Large intestine (tissue), 3 donors: ENCODE results near the gene SHLD2. TPM values are rescaled to one million over a fixed set of nuclear protein-coding genes. Genes with fewer than 3 reads are reported as not detected.
"Not testable (repeated sequence)": the region's sequence is repeated elsewhere in the genome, so short reads cannot be mapped to it uniquely, and the experiment has no call there.

Experiments used
- DNase-seq, 2 donors: peaks; one replicate each; pipeline versions ENCODE4 v3.0.0 to v3.0.0-alpha.2; 2013
- H3K27ac ChIP-seq: one replicate; pipeline ENCODE4 v1.5.1; 2013; ENCODE audit warnings: low read length
- H3K27me3 ChIP-seq: 2 replicates; pipeline ENCODE4 v1.6.1; 2013; ENCODE audit warnings: low read length; ENCODE audit not compliant: control insufficient read depth, insufficient read depth
- H3K36me3 ChIP-seq: 2 replicates; pipeline ENCODE4 v1.6.1; 2013; ENCODE audit warnings: low read length; ENCODE audit not compliant: control insufficient read depth, insufficient read depth
- H3K4me1 ChIP-seq: one replicate; pipeline ENCODE4 v1.6.1; 2013; ENCODE audit warnings: low read length; ENCODE audit not compliant: control insufficient read depth, insufficient read depth
- H3K4me3 ChIP-seq: one replicate; pipeline ENCODE4 v1.5.1; 2013; ENCODE audit warnings: low read length
- H3K9me3 ChIP-seq: one replicate; pipeline ENCODE4 v1.6.1; 2013; ENCODE audit warnings: mild to moderate bottlenecking, low read depth, low read length, moderate library complexity; ENCODE audit not compliant: control insufficient read depth
- WGBS: methylation state at CpG from one replicate; pipeline ENCODE4 v1.1.5; 2013; ENCODE audit warnings: low lambda C conversion rate; ENCODE audit not compliant: insufficient coverage; 5-methylcytosine and 5-hydroxymethylcytosine counted together
- polyA plus RNA-seq: library from polyadenylated mRNA; unstranded; fragments of 120-200 nt; gene quantifications from one replicate; pipeline ENCODE4 v1.2.1, GENCODE V29; 2013

The SHLD2 gene
- polyA plus RNA-seq, 1 donor: 35.9 TPM

DNA sequence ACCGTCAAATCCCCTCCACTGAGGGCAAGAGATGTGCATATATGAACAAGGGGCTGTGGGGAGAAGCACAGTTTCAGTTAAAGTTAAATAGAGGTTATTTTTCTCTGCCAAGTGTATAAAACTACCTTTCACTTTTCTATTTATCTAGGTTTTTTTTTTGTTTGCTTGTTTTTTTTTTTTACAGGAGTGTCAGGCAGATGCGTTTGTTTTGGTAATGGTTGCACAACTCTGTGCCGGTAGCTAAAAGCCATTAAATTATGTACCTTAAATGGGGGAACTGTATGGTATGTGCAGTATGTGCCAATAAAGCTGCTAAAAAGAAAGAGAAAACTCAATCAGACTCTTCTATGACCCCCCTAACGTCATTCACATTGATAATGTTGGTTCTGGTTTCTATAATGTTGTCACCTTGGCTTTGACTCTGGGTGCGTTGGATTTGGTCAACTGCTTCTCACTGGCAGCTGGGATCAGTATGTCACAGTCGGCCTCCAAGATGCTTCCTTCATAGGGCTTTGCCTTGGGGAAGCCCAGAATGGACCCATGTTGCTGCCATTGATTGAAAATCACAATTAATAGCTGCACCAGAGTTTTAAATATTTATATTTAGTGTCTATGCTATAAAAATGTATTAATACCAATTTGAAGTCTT is 34.6 kb upstream of the SHLD2 start:
- H3K27me3 ChIP-seq: no peaks in the 10 kb centered on the region
- H3K9me3 ChIP-seq: no peaks in the 10 kb centered on the region
- no peaks in the 10 kb centered on the region for H3K4me1 ChIP-seq
- peaks cover 76% of the 10 kb centered on the region for H3K36me3 ChIP-seq
- 100% methylated on average over 2 of the region's 6 CpGs for WGBS
- no peak for DNase-seq
- H3K27ac ChIP-seq: no peak overlapping the region
- no peak overlapping the region for H3K4me3 ChIP-seq

DNA sequence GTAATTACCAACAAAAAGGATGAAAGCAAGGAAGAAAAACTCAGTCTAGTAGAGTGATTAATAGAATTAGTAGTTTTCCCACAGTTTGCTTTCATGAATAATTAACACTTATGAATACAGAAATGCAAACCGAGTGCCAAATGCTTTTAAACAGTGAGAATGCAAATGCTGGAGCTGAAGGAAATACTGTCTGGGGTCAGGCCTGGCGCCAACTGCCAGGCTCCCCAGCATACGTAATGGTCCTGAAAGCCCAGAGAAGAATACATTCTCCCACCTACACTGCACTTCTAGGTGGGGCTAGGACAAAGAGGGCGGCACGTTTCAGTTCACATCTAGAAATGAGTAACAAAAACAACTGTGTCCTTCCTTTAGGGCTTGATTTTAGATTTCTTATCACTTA is 30.4 kb upstream of the SHLD2 start:
- DNase-seq: no peak
- Histone ChIP-seq H3K4me3 (no peak overlapping the region), H3K27ac (no peak overlapping the region), H3K4me1 (peaks cover 18% of the 10 kb centered on the region), H3K27me3 (no peaks in the 10 kb centered on the region), H3K36me3 (peaks cover 71% of the 10 kb centered on the region), H3K9me3 (no peaks in the 10 kb centered on the region)
- no CpG with 5 or more reads among the region's 5 CpGs for WGBS

DNA sequence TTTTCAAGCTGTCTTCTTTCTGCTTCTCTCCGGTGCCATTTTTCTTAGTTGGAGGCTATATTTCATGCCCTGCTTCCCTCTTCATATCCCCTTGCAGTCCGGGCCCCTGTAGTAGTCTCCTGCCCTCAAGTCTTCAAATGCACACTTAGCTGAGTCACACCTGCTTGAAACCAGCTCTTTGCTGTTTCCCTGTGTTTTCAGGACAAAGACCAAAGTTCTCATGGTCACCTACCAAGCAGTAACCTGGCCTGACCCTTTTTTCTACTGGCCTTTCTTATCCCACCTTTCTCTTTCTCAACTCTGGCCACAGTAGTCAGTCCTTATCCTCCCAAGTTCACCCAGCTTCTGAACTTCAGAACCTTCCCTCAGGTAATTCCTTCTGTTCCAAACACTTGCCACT is 28.8 kb upstream of the SHLD2 start:
- no peaks in the 10 kb centered on the region for H3K27me3 ChIP-seq
- H3K27ac ChIP-seq: no peak overlapping the region
- no peak overlapping the region for H3K4me3 ChIP-seq
- peaks cover 18% of the 10 kb centered on the region for H3K4me1 ChIP-seq
- peak; percentile 58 to 74 for DNase-seq
- no peaks in the 10 kb centered on the region for H3K9me3 ChIP-seq
- H3K36me3 ChIP-seq: peaks cover 69% of the 10 kb centered on the region
- WGBS: no CpG with 5 or more reads among the region's 2 CpGs

GRCh38 chr10:87066865-87067264 is 28.1 kb upstream of the SHLD2 start:
- H3K36me3 ChIP-seq: peaks cover 66% of the 10 kb centered on the region
- no CpG with 5 or more reads among the region's 1 CpG for WGBS
- H3K27me3 ChIP-seq: no peaks in the 10 kb centered on the region
- DNase-seq: no peak
- H3K9me3 ChIP-seq: no peaks in the 10 kb centered on the region
- no peak overlapping the region for H3K4me3 ChIP-seq
- H3K4me1 ChIP-seq: peaks cover 19% of the 10 kb centered on the region
- no peak overlapping the region for H3K27ac ChIP-seq

- WGBS: no CpG with 5 or more reads among the region's 1 CpG
- Histone ChIP-seq H3K4me1 (peaks cover 24% of the 10 kb centered on the region), H3K9me3 (no peaks in the 10 kb centered on the region), H3K27ac (no peak overlapping the region), H3K36me3 (peaks cover 68% of the 10 kb centered on the region), H3K27me3 (no peaks in the 10 kb centered on the region), H3K4me3 (no peak overlapping the region)
- DNase-seq: peak in 1 of 2 donors; percentile 28
Observed at GRCh38 chr10:87068281-87068680, 26.7 kb upstream of the SHLD2 start.

- no peaks in the 10 kb centered on the region for H3K27me3 ChIP-seq
- WGBS: no CpG with 5 or more reads among the region's 2 CpGs
- peak in 1 of 2 donors; percentile 25 for DNase-seq
- H3K9me3 ChIP-seq: no peaks in the 10 kb centered on the region
- H3K36me3 ChIP-seq: peaks cover 40% of the 10 kb centered on the region
- H3K4me1 ChIP-seq: peaks cover 10% of the 10 kb centered on the region
- H3K4me3 ChIP-seq: no peak overlapping the region
- no peak overlapping the region for H3K27ac ChIP-seq
Observed at GRCh38 chr10:87072449-87072848, 22.6 kb upstream of the SHLD2 start.

DNA sequence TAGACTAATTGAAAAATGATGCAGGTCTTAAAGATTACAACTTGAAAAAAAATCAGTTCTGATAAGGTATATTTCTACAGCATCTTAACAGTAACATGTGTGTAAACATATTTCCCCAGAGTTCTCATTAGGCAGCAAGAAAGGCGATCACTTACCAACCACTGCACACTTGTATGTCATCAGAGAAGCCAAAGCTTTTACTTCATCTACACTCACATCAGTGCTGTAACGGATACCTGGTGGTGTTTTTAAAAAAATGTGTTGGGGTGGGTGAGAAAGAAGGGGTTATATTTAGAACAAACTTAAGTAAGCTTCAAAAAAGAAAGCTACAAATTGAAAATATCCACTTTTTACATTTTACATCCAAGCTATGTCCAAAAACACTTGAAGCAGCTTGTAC is 18.6 kb upstream of the SHLD2 start:
- not testable (repeated sequence) for H3K27me3 ChIP-seq, H3K4me1 ChIP-seq, H3K27ac ChIP-seq, H3K4me3 ChIP-seq, DNase-seq
- WGBS: no CpG with 5 or more reads among the region's 2 CpGs
- Histone ChIP-seq H3K36me3 (peaks cover 17% of the 10 kb centered on the region), H3K9me3 (peaks cover 17% of the 10 kb centered on the region)

- no CpG with 5 or more reads among the region's 11 CpGs for WGBS
- Histone ChIP-seq H3K9me3 (peaks cover 17% of the 10 kb centered on the region), H3K27me3 (no peaks in the 10 kb centered on the region), H3K4me3 (no peak overlapping the region), H3K27ac (no peak overlapping the region), H3K4me1 (no peaks in the 10 kb centered on the region), H3K36me3 (peaks cover 3% of the 10 kb centered on the region)
- no peak for DNase-seq
Observed at GRCh38 chr10:87079106-87079836, 15.7 kb upstream of the SHLD2 start.

- H3K4me3 ChIP-seq, H3K27me3 ChIP-seq, H3K27ac ChIP-seq: not testable (repeated sequence)
Observed at GRCh38 chr10:87080621-87081020, 14.4 kb upstream of the SHLD2 start.

DNA sequence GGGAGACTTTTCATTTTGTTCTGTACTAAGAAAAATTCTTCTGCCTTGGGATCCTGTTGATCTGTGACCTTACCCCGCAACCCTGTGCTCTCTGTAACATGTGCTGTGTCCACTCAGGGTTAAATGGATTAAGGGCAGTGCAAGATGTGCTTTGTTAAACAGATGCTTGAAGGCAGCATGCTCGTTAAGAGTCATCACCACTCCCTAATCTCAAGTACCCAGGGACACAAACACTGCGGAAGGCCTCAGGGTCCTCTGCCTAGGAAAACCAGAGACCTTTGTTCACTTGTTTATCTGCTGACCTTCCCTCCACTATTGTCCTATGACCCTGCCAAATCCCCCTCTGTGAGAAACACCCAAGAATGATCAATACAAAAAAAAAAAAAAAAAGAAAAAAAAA is 13.4 kb upstream of the SHLD2 start:
- H3K27ac ChIP-seq, H3K27me3 ChIP-seq, DNase-seq, H3K4me1 ChIP-seq, H3K4me3 ChIP-seq, H3K36me3 ChIP-seq: not testable (repeated sequence)
- H3K9me3 ChIP-seq: peaks cover 17% of the 10 kb centered on the region
- WGBS: no CpG with 5 or more reads among the region's 3 CpGs

More at GRCh38 chr10:87080621-87081020, 14.4 kb upstream of the SHLD2 start:
- WGBS: no CpG with 5 or more reads among the region's 31 CpGs
- DNase-seq, H3K4me1 ChIP-seq, H3K36me3 ChIP-seq: not testable (repeated sequence)
- peaks cover 17% of the 10 kb centered on the region for H3K9me3 ChIP-seq

- not testable (repeated sequence) for H3K36me3 ChIP-seq, H3K27ac ChIP-seq, H3K4me3 ChIP-seq, DNase-seq, H3K4me1 ChIP-seq, H3K27me3 ChIP-seq
- peaks cover 17% of the 10 kb centered on the region for H3K9me3 ChIP-seq
- WGBS: no CpG with 5 or more reads among the region's 1 CpG
Observed at GRCh38 chr10:87082219-87082618, 12.8 kb upstream of the SHLD2 start.
